Mammary epithelial cell (primary cell): ENCODE data around the gene NF1.

Experiments
- EZH2 ChIP-seq: IDR thresholded peaks from 2 replicates; pipeline ENCODE4 v1.6.1; 2012; ENCODE audit warnings: low read length, inconsistent platforms, borderline replicate concordance
- TF ChIP-seq, protein P1 (sequence below), 2 donors: IDR thresholded peaks in 1 of 2; conservative IDR thresholded peaks in 1 of 2; 2 replicates each; pipeline ENCODE4 v1.5.1; 2011 to 2012; ENCODE audit warnings: inconsistent platforms in 2 of 2, low read length in 2 of 2, mild to moderate bottlenecking in 2 of 2, control low read depth in 1 of 2, low read depth in 1 of 2; ENCODE audit not compliant: insufficient read depth in 1 of 2; ENCODE audit errors: extremely low read depth in 1 of 2

DNA sequence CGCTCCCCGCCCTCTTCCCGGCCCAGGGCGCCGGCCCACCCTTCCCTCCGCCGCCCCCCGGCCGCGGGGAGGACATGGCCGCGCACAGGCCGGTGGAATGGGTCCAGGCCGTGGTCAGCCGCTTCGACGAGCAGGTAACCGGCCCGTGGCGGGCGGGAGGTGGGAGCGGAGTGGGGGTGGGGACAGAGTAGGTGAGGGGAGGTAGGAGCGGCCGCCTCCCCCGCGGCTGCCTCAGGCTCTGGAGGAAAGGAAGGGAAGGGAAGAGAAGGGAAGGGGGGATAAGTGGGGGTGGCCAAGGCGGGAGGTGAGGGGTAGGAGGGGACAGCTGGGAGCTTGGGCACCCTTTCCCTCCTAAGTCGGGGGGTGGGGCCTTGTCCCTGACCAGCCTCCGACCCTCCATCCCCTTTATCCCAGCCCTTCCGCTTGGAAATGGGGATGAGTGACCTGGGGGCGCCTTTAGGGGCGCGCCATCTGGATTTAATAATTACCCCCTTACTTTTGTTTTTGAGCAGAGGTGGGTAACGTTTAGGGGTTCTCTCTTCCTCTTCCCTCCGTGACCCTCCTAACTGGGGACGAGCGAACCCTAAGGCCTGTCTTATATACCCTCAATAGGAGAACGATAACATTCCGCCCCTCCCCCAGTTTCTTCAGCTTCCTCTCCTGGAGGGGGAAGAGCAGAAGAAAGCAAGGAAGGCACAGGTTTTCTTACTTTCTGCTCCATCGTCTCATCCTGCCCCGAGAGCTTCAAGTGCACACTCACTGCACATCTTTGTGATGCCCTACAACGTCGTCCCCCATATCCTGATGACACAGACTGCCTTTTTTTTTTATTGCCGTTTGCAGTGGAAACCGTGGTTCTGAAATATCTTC lies 694 bp downstream of the NF1 start:
- TF ChIP-seq, protein P1, sequence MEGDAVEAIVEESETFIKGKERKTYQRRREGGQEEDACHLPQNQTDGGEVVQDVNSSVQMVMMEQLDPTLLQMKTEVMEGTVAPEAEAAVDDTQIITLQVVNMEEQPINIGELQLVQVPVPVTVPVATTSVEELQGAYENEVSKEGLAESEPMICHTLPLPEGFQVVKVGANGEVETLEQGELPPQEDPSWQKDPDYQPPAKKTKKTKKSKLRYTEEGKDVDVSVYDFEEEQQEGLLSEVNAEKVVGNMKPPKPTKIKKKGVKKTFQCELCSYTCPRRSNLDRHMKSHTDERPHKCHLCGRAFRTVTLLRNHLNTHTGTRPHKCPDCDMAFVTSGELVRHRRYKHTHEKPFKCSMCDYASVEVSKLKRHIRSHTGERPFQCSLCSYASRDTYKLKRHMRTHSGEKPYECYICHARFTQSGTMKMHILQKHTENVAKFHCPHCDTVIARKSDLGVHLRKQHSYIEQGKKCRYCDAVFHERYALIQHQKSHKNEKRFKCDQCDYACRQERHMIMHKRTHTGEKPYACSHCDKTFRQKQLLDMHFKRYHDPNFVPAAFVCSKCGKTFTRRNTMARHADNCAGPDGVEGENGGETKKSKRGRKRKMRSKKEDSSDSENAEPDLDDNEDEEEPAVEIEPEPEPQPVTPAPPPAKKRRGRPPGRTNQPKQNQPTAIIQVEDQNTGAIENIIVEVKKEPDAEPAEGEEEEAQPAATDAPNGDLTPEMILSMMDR (conservative IDR thresholded peaks at IDR 0.05 in 1 of 2, IDR thresholded peaks at IDR 0.05 in 1 of 2; ENCODE audit: extremely low read depth in 1 of 2, insufficient read depth in 1 of 2, low read depth in 1 of 2, low read length in 2 of 2), result no peak
- TF ChIP-seq EZH2, result no peak
